Thyroid gland (tissue), 4 donors: ENCODE data around the gene TCF19.

Experiments
- POLR2A ChIP-seq, 2 donors: fragments of 450-650 bp; IDR thresholded peaks; one replicate each; pipeline ENCODE4 v1.6.1; 2017; ENCODE audit warnings: antibody characterized with exemption in 2 of 2, mild to moderate bottlenecking in 2 of 2, moderate library complexity in 1 of 2
- TF ChIP-seq, protein P1 (sequence below), 6 experiments: fragments of 200-600 bp in 3 of 6; fragments of 450-650 bp in 3 of 6; sonication (generic) in 3 of 6; IDR thresholded peaks; one replicate each; pipeline ENCODE4 v1.5.1; 2016 to 2019; ENCODE audit warnings: antibody characterized with exemption in 6 of 6, mild to moderate bottlenecking in 2 of 6, inconsistent platforms in 1 of 6, moderate library complexity in 1 of 6

DNA sequence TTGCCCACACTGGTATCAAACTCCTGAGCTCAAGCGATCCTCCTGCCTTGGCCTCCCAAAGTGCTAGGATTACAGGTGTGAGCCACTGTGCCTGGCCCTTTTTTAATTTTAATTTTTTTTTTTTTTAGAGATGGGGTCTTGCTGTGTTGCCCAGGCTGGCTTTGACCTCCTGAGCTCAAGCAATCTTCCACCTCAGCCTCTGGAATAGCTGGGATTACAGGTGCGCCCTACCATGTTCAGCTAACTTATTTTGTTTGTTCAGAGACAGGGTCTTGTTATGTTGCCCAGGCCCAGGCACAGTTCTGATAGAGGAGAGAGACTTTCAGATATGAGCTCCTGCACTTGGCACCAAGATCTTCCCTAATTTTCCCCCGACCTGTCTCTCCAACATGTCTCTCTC lies 27.6 kb upstream of the TCF19 start:
- TF ChIP-seq, protein P1, sequence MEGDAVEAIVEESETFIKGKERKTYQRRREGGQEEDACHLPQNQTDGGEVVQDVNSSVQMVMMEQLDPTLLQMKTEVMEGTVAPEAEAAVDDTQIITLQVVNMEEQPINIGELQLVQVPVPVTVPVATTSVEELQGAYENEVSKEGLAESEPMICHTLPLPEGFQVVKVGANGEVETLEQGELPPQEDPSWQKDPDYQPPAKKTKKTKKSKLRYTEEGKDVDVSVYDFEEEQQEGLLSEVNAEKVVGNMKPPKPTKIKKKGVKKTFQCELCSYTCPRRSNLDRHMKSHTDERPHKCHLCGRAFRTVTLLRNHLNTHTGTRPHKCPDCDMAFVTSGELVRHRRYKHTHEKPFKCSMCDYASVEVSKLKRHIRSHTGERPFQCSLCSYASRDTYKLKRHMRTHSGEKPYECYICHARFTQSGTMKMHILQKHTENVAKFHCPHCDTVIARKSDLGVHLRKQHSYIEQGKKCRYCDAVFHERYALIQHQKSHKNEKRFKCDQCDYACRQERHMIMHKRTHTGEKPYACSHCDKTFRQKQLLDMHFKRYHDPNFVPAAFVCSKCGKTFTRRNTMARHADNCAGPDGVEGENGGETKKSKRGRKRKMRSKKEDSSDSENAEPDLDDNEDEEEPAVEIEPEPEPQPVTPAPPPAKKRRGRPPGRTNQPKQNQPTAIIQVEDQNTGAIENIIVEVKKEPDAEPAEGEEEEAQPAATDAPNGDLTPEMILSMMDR (IDR thresholded peaks at IDR 0.05): no peak
- TF ChIP-seq POLR2A (IDR thresholded peaks at IDR 0.05): no peak
